HG02610 (cell line): ENCODE results near the gene SH2D1A.
A peak's percentile ranks its signal among the peaks of the same experiment; 100 is the strongest.
"Not testable (repeated sequence)": the region's sequence is repeated elsewhere in the genome, so short reads cannot be mapped to it uniquely, and the experiment has no call there.

Experiments
- ATAC-seq: cut with Tn5 transposase; IDR thresholded peaks from one replicate; pipeline ENCODE4 v1.9.1; 2021; ENCODE audit warnings: mild to moderate bottlenecking, moderate library complexity; ENCODE audit not compliant: unreplicated experiment

The SH2D1A gene

DNA sequence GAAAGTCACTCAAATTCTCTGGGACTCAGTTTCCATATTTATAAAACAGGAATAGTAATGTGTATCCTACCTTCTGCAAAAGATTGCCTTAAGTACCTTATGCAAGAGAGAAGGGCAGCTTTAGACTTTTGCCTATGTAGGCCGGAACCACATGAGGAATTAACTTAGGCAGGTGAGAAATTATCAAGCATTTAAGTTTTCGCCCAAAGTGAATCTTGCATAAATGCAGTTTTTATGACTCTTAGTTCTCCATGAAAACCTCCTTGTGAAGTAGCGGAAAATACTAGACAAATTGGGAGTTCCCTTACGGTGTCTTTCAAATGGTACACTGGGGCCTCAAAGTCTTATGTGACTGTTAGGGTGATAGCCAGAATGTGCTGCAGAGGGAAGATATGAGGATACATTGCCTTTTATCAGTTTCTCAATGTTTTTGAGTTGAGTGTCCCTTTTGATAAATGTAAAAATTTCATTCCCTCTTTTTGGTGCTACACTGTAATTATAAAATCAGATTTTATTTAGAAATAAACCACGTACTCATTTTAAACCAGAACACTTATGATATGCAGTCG is 2.6 kb downstream of the SH2D1A start:
- ATAC-seq, result no peak

DNA sequence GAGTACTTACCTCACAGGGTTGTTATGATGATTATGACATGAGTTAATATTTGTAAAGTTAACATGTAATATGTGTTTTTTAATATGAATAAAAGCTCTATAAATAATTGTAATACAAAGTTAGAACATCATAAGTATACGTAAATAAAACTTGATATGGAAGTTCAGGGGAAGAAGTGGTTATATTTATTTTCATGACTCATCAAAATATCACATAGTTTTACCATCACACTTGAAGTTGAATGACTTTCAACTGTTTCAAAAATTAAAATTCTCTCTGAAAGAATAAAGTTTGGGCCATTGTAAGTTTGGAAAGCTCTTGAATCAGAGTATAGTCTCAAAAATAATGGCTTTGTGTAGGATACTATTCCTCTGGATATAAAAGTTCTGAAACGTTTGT is 8.3 kb downstream of the SH2D1A start:
- no peak for ATAC-seq

DNA sequence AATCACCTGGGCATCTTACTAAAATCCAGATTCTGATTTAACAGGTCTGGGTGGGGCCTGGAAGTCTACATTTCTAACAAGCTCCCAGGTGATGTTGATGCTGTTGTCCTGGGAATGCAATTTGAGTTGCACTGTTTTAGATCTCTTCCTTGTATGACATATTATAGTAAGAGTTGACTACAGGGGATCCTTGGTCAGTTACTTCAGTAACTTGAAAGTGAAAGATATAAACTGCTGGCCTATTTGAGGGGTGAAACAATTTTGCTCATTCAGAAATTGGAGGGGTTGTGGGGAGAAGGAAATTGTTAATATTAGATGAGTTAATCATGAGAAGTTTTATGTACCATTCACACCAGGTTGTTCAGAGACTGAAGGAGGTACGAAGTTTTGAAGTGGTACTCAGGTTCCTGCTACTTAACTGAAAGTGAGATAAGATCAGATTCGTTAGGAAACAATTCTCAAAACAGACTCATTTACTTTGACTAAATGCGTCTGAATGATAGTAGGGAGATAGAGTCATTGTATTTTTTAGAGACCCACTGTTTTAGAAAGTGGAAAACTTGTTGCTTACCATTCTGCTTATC is 12.5 kb downstream of the SH2D1A start:
- peak; percentile 71 for ATAC-seq

DNA sequence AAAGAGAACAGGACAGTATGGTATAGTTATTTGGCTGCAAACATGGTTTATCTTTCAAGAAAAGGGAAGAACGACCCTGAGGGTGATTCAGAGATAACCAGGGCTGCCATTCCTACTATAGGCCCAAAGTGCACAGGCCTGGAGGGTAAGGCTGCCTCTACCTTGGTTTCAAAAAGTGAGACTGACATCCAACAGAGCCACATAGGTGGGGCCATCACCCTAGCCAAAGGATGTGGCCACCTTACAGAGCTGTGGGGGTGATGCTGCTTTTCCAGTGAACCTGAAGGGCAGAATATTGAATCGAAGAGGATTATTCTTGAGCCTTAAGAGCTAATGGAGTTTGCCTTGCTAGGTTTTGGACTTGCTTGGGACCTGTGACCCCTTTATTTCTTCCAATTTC is 15.7 kb downstream of the SH2D1A start:
- no peak for ATAC-seq

DNA sequence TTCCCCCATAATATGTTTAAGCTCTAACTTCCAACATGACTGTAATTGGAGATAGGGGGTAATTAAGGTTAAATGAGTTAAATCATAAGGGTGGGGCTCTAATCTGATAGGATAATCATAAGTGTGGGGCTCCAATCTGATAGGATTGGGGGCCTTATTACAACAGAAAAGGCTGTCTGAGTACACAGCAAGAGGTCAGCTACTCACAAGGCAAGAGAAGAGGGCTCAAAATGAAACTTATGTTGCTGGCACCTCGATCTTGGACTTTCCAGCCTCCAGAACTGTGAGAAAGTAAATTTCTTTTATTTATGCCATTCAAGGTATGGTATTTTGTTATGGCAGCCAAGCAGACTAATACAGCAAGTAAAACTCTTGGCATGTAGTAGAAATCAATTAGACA is 16.4 kb downstream of the SH2D1A start:
- no peak for ATAC-seq

DNA sequence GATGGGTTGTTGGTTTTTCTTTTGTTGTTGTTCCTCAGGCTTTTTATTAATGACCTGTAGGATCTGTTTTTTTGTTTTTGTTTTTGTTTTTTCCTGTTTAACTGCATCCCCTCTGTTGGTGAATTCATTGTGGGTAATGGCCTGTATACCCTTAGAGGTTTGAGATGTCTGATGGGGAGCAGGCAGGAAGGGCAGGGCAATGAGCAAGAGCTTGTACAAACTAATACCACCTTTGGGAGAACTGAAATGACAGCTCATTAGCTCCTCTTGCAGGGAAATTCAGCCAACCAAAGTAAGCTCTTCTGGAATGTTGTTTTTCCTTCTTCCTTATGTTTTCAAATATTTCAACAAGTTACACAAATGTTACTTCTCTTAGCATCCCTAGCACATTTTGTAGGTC is 23.4 kb downstream of the SH2D1A start:
- ATAC-seq, result no peak

DNA sequence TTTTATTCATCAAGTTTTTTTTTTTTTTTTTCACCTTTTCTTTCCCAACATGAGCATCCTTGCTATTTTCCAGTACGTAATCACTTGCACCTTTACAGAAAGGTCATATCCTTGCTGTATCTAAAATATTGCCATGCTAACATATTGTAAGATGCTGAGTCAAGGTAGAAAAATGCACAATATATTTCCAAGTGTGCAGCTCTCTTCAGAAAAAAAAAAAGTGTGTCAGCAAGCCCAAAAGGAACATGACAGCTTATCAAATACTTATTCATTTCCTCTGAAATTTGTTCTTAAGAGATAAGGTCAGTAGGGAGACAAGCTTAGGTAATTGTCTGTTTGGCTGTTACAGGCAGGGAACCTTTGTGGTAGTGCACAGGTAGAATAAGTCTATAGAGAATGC is 27.0 kb downstream of the SH2D1A start:
- ATAC-seq, result no peak

DNA sequence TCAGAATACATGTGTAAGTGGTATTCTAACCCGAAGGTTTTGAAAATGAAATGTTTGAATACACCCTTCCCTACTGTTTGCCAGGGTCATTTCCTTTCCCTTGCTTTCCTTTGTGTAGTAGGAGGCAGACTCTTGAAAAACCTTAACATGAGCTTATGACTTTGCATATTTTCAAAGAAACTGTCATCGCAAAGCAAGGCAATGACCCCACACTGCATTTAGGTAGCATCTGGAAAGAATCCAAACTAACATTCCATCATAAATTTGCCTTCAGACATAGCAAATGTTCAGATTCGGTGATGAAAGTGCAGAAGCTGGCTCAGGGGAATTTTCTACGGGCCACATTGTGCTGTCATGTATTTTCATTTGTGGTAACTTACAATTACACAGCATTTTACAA is 32.3 kb downstream of the SH2D1A start:
- ATAC-seq, result no peak

DNA sequence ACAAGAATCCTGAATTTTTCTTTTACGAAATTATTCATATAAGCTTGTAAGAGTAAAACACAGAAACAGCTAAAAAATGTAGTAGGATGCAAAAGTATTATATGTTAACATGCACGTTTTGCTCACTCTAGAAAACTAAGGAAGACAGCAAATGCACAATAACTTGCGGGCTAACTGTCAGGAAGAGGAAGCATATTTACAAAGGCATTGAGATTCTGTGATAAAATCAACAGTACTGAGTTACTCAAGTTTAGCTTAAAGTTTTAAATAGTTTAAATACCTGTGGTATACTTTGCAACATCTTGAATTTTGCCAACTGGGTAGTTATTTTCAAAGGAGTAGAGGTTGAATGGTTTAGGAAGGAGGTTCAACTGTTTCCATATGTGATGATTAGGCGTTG is 37.0 kb downstream of the SH2D1A start:
- ATAC-seq, result no peak

DNA sequence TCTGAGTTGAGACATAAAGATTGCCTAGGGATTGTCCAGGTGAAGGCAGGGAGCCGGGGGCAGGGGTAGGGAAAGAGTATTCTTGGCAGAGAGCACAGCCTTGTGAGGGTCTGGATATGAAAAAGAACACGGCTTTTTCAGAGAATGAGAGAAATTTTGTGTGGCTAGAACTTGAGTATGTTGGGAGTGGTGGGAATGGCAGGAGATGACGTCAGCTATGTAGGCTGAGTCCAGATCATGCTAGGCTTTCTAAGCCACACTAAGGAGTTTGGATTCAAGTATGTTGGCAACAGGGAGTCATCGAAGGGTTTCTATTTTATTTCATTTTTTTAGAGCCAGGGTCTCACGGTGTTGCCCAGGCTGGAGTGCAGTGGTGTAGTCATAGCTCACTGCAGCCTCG is 40.0 kb downstream of the SH2D1A start:
- no peak for ATAC-seq

DNA sequence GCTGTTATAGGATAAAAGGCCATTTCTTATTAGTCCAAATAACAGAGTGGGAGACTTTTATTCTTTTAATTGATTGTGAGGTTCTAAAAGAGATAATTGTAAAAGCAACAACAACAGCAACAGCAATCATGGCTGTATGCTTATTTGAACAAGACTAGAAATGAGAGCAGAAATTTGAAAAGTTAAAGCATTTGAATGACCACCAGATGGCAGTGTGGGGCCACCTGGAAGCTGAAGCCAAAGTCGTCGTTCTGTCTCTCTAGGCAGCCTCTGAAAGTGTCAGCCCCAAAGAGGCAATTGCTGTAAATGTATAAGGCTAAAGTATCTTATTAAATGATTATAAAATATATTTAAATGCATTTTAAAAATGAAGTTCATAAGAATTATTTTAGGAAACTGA is 42.2 kb downstream of the SH2D1A start:
- peak; percentile 73 for ATAC-seq

DNA sequence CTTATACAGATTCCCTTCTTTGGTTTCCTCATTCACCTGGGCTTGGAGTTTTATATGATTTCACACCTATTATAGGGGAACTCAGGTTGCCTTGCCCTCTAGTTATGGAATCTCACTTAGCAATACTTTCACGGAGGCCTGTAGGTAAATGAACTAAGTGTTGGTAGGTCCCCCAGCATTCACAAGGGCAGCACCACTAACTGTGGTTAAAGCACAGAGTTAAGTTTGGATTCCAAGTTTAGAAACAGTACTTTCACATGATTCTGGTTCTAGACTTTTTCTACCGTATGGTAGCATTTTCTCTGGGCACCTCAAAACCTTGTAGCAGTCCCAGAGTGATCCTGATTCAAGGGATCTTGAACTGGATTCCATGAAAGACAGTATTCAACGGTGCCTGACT is 46.4 kb downstream of the SH2D1A start:
- no peak for ATAC-seq

DNA sequence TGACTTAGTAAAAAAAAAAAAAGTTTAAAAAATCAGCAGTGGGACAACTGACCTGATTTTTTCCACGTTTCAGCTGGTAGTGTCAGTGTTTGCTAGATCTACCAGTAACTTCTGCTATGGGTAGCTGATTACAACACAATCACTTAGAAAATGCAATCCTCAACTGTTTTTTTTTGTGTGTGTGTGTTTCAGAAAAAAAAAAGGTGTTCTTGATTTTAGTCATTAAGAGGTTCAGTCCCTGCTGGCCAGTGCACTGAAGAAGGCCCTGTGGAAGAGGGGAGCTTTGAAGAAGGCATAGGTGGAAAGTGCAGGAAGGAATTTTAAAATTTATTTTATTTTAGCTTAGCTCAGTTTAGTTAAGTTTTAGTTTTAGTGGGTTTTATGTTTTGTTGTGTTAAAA is 46.9 kb downstream of the SH2D1A start:
- no peak for ATAC-seq

DNA sequence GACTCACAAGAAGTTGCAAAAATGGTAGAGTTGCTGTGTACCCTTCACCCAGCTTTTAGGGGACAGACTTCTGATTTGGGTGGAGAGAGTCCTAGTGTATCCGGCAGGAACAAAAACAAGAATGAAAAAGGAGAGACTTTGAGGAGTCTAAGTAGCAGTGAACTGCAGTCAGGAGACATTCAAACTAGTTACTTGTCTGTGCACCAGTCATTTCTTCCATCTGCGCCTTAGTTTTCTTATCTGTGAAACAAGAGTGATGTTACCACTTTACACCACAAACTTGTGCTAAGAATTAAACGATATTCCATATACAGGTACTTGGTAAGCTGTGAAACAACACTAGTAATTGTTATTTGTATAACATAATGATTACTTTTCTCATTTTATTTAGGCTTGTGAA is 47.3 kb downstream of the SH2D1A start:
- no peak for ATAC-seq

DNA sequence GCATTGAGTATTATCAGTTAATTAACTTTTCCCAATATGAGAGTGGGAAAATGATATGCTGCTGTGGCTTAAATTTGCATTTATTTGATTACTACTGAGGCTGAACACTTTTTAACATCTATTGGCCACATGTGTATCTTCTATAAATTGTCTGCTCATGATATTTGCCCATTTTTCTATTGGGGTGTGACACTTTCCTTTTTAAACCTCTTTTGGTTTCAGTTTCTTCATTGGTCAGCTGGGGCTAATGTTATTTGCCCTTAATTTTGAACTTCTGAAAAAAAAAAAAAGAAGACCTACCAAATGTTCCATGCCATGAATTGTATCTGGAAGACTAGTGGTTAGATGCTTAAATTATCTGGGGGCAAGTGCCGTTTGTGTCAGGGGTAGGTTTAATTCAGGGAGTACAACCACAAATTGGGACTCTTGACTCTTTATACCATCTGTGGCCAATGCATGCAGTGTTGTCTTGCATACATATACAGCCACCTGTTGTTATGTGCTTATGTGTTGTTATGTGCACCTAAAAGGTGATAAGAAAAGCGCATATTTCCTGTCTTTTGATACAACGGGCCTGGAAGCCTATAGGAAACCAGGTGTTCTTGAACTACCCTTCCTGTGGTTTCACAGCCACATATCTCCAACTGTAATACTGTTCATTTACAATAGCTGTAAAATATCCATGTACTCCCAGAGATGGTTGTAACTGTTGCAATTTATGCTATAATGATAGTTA is 49.0 kb downstream of the SH2D1A start:
- peak; percentile 63 for ATAC-seq

DNA sequence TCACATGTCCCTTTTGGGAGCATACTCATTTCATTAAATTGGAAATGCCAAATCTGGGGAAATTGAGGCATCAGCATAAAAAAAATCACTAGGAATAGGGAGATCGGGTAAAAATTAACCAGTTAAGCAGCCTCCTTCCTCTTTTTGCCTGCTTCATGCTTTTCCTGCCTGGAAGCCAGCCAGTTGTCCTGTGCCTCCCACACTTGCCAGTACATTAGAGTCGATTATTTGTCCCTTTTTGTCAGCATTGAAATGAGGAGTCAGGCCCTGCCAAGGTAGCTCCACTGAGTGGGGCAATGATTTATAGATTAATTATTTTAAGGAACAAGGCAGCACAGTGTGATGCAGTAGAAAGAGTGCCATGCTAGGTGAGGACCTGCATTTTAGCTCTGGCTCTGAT is 55.3 kb downstream of the SH2D1A start:
- ATAC-seq, result no peak

DNA sequence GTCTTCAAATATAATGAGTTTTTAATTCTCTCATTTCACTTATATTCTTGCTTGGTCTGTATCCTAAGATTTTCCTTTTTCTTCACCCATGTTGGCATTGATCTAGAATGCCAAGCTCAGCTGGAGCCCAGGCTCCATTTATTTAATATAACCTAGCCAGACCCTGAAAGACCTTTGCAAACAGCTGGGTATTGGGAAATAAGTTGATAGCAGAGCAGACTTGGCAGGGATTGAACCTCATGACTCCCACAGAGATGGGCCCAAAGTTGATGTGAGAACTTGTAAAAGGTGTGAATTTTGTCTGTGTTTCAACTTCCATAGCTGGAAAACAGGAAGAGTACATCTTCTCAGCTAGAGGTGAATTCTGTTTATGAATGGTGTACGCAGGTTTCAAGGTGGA is 59.5 kb downstream of the SH2D1A start:
- no peak for ATAC-seq

DNA sequence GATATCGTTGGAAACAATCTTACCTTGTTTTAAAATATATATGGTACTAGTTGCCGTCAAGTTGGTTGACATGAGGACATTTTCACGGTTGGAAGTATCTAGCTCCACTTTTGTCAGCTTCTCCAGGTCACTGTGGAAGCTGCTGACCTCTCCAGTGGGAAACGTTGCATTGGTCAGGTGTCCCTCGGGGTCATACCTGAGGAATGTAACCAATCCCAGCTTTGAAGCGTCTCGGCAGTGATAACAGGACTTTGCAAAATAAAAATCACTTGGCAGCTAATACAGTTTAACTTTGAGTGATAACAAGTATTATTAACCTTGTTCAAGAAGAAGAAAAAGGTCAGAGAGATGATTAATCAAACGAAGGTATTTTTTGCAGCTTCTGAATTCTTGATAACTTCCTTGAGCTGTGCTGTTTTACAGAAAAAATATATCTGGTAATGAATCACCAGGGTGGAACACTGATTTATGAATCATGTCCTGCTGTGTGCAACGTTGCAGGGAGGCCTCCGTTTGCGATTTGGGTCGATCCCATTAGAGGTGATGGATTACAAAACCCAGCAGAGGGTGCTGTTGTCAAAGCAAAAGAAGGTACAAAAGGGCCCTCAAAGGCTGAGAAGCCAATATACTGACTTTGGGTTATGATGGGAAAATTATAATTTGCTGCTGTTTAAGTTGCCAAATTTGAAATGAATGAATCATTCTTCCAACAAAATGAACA is 60.1 kb downstream of the SH2D1A start:
- ATAC-seq, result peak; percentile 88

DNA sequence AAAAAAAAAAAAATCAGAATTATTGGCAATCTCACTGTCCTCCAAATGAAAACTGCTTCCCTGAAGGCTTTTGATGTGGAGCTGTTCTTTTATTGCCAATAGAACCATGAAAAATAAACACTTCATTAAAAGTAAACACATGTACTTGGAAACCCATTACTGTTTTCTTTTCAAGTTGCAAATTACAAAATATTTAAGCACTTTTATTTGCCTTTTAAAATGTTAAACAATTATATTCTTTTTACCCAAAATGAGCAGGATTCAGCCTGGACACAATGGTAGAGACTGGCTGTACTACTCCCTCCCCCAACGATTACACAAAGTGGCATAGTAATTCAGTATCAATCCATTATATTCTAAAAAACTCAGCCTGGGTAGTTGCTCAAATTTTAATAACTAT is 60.9 kb downstream of the SH2D1A start:
- no peak for ATAC-seq

DNA sequence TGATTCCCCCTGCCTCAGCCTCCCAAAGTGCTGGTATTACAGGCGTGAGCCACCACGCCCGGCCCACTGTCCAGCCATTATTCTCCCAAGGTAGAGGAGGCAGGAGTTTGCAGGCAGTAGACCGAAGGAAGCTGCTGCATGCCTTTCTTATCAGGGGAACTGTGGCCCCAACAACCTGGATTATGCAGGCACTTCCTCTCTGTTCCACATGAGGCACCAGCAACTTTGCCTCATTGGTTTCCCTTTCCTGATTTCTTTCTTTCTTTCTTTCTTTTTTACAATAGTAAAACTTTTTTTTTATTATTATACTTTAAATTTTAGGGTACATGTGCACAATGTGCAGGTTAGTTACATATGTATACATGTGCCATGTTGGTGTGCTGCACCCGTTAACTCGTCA is 62.0 kb downstream of the SH2D1A start:
- ATAC-seq, result not testable (repeated sequence)

DNA sequence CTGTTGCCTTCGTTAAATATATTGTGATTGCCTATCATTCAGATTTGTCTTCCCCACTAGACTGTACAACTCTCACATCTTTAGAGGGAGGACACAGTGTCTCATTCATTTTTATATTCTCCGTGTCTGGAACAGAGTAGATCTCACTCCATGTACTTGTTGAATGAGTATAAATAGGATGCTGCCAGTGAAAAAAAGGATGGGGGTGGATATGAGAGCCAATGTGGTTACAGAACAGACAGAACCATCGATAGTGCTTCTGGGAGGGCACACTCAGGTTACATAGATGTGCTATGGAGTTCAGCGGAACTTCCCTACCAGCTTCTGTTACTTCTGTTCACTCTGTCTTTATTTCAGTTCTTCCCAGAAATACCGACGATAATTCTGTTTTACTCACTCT is 66.9 kb downstream of the SH2D1A start:
- no peak for ATAC-seq

DNA sequence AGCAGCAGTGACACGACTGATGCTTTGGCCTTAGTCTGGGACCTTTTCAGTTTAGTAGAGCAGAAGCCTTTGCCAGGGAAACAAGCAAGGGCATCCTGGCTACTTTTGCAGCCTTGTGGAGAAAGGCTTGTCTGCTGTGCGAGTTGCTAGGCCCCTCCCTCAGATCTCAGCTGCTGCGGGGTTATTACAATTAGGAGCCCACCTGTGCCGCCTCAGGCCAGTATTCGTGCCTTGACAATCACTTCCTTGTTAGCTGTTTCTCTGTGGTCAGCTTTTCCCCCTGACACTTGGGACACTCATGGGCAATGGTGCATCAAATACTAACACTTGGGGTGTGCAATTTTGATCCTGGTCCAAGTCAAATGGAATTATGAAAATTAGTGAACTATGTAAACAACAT is 67.9 kb downstream of the SH2D1A start:
- ATAC-seq, result no peak
